OCI-LY3 (cell line): ENCODE measurements around the gene TMEM106A.

Experiments
- CTCF ChIP-seq: fragments of 200-600, 300-600 bp; sonication (generic); IDR thresholded peaks from 2 replicates; pipeline ENCODE4 v1.5.1; 2014; ENCODE audit warnings: antibody characterized with exemption, low read length, low read depth
- EZH2phosphoT487 ChIP-seq: fragments of 200-600 bp; shearing (Covaris generic); IDR thresholded peaks from 2 replicates; pipeline ENCODE4 v1.6.1; 2018; ENCODE audit warnings: antibody characterized with exemption, mixed run types, low read depth

GRCh38 chr17:43226393-43226792 is 14.7 kb downstream of the TMEM106A start:
- TF ChIP-seq CTCF: no peak
- TF ChIP-seq EZH2phosphoT487: no peak
